Measurements from ENCODE around the gene CMTM3.

CMTM3 gene

DNA sequence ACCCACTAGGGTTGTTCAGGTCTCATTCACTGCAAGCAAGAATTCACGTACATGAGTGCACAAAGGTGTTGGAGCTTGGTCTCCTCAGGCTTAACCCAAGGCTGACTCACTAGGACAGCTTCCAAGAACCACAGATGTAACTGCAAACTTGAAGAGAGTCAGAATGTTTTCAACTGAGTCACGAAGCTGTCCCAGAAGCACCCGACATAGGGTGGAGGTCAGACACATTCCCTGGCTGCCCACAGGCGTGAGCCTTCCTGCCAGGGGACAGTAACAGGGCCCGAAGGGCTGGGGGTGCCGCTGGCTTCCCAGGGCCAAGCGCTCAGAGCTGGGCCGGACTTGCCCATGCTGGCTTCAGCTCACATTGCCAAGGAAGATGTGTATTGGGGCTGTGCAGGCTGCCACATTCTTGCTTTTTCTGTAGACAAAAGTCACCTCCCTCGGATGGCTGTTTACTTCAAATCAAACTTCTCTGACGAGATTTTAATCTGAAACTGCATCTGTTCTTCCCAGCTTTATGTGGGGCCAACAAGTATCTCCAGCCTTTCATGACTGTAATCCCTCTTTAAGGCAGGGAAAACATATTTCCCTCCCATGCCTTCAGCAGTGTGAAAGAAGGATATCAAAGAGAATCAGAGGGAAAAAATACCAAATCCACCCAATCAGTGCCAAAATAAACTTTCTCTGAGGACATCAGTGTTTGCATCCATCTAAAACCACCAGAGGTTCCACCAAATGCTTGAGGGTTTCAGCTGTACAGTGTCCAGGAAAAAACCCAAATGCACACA, 14.3 kb downstream of the CMTM3 start:
- no peaks in the 10 kb centered on the region for H3K27me3 ChIP-seq (ENCODE audit: insufficient read depth, poor library complexity, severe bottlenecking)
- peaks cover 46% of the 10 kb centered on the region for H3K36me3 ChIP-seq (ENCODE audit: low read depth)
- H3K9me3 ChIP-seq (ENCODE audit: severe bottlenecking): no peaks in the 10 kb centered on the region
- H3K4me3 ChIP-seq (ENCODE audit: severe bottlenecking): no peak overlapping the region
- H3K4me1 ChIP-seq (ENCODE audit: insufficient read depth, poor library complexity, severe bottlenecking): peaks cover 25% of the 10 kb centered on the region
- TF ChIP-seq, protein P1, sequence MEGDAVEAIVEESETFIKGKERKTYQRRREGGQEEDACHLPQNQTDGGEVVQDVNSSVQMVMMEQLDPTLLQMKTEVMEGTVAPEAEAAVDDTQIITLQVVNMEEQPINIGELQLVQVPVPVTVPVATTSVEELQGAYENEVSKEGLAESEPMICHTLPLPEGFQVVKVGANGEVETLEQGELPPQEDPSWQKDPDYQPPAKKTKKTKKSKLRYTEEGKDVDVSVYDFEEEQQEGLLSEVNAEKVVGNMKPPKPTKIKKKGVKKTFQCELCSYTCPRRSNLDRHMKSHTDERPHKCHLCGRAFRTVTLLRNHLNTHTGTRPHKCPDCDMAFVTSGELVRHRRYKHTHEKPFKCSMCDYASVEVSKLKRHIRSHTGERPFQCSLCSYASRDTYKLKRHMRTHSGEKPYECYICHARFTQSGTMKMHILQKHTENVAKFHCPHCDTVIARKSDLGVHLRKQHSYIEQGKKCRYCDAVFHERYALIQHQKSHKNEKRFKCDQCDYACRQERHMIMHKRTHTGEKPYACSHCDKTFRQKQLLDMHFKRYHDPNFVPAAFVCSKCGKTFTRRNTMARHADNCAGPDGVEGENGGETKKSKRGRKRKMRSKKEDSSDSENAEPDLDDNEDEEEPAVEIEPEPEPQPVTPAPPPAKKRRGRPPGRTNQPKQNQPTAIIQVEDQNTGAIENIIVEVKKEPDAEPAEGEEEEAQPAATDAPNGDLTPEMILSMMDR (IDR thresholded peaks at IDR 0.05; ENCODE audit: poor library complexity, severe bottlenecking): no peak
- DNase-seq (ENCODE audit: low spot score) (no peak), ATAC-seq (ENCODE audit: low read depth) (peak; percentile 96)
- peak overlapping the region; percentile 84 for H3K27ac ChIP-seq (ENCODE audit: poor library complexity, severe bottlenecking)

GRCh38 chr16:66619534-66620428, 15.3 kb downstream of the CMTM3 start:
- TF ChIP-seq, protein P1 (IDR thresholded peaks at IDR 0.05; ENCODE audit: poor library complexity, severe bottlenecking): no peak
- DNase-seq (ENCODE audit: low spot score) (no peak), ATAC-seq (ENCODE audit: low read depth) (no peak)
- H3K4me3 ChIP-seq (ENCODE audit: severe bottlenecking): no peak overlapping the region
- H3K36me3 ChIP-seq (ENCODE audit: low read depth): peaks cover 46% of the 10 kb centered on the region
- H3K27me3 ChIP-seq (ENCODE audit: insufficient read depth, poor library complexity, severe bottlenecking): no peaks in the 10 kb centered on the region
- H3K27ac ChIP-seq (ENCODE audit: poor library complexity, severe bottlenecking): peak overlapping the region; percentile 84
- H3K4me1 ChIP-seq (ENCODE audit: insufficient read depth, poor library complexity, severe bottlenecking): peaks cover 25% of the 10 kb centered on the region
- H3K9me3 ChIP-seq (ENCODE audit: severe bottlenecking): no peaks in the 10 kb centered on the region

DNA sequence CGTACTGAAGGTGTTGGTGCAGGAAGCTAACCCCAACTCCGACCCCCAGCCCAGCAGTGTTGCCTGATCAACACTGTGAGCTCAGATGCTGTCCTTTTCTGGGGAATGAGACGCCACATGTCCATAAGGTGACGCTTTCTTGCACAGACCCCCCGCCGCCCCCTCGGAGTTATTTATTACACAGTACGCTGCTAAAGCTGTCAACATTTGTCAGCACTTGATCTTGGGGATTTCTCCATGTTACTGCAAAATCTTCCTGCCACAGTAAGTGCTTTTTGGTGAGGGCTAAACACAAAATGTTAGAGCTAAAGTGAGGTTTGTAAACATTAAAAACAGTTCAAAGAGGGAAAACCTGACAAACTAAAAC, 15.9 kb downstream of the CMTM3 start:
- no peak for DNase-seq (ENCODE audit: low spot score)
- Histone ChIP-seq H3K4me1 (ENCODE audit: insufficient read depth, poor library complexity, severe bottlenecking) (peaks cover 25% of the 10 kb centered on the region), H3K27me3 (ENCODE audit: insufficient read depth, poor library complexity, severe bottlenecking) (no peaks in the 10 kb centered on the region), H3K36me3 (ENCODE audit: low read depth) (peaks cover 43% of the 10 kb centered on the region), H3K4me3 (ENCODE audit: severe bottlenecking) (no peak overlapping the region), H3K27ac (ENCODE audit: poor library complexity, severe bottlenecking) (no peak overlapping the region), H3K9me3 (ENCODE audit: severe bottlenecking) (no peaks in the 10 kb centered on the region)
- no peak for ATAC-seq (ENCODE audit: low read depth)
- TF ChIP-seq, protein P1 (IDR thresholded peaks at IDR 0.05; ENCODE audit: poor library complexity, severe bottlenecking): no peak

DNA sequence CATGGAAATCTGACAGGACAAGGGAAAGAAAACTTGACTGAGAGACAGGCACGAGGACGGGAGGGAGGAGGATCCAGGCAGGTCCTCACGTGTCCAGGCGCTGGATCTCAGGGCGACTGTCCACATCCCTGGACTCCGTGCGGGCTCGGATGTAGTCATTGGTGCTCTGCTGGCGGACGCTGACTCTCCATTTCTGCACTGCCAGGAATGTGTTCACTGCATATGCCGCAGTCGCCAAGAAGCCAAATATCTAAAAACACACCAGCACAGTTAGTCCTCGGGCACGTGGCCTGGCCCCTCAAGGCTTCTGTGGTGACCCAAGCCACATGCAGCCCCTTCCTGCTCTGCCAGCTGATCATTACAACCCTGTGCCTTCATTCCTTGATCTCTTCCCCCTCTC, 17.5 kb downstream of the CMTM3 start:
- Histone ChIP-seq H3K9me3 (ENCODE audit: severe bottlenecking) (no peaks in the 10 kb centered on the region), H3K27ac (ENCODE audit: poor library complexity, severe bottlenecking) (no peak overlapping the region), H3K4me3 (ENCODE audit: severe bottlenecking) (no peak overlapping the region), H3K27me3 (ENCODE audit: insufficient read depth, poor library complexity, severe bottlenecking) (no peaks in the 10 kb centered on the region), H3K4me1 (ENCODE audit: insufficient read depth, poor library complexity, severe bottlenecking) (peaks cover 25% of the 10 kb centered on the region), H3K36me3 (ENCODE audit: low read depth) (peaks cover 34% of the 10 kb centered on the region)
- TF ChIP-seq, protein P1 (IDR thresholded peaks at IDR 0.05; ENCODE audit: poor library complexity, severe bottlenecking): no peak
- no peak for DNase-seq (ENCODE audit: low spot score)
- no peak for ATAC-seq (ENCODE audit: low read depth)

All from RWPE2 (cell line).